ENCODE measurements around the gene LMNA. TPM values are rescaled to one million over a fixed set of nuclear protein-coding genes. Genes with fewer than 3 reads are reported as not detected.

The LMNA gene
- total RNA-seq, 1 experiment from 2014 or later, result 112 TPM

- H3K36me3 Mint-ChIP-seq (ENCODE audit: insufficient read depth, unreplicated experiment), result no peaks in the 10 kb centered on the region
- H3K4me1 Mint-ChIP-seq (ENCODE audit: low read depth, unreplicated experiment), result peaks cover 9% of the 10 kb centered on the region
- no peaks in the 10 kb centered on the region for H3K4me1 ChIP-seq
- intact Hi-C loops (cut with micrococcal nuclease; ENCODE audit: unreplicated experiment), result no loop called here
- no peaks in the 10 kb centered on the region for H3K36me3 ChIP-seq (ENCODE audit: control insufficient read depth, insufficient read depth, low read length)
- H3K27ac Mint-ChIP-seq (ENCODE audit: unreplicated experiment), result no peak overlapping the region
- BruUV-seq (replicated peaks), result no TSS peak
- no peaks in the 10 kb centered on the region for H3K9me3 Mint-ChIP-seq (ENCODE audit: unreplicated experiment)
- no peak for DNase-seq
- ChIA-PET CTCF (no interaction called here), POLR2A (no interaction called here)
- no peak overlapping the region for H3K4me3 Mint-ChIP-seq (ENCODE audit: unreplicated experiment)
- TF ChIP-seq, protein P1, sequence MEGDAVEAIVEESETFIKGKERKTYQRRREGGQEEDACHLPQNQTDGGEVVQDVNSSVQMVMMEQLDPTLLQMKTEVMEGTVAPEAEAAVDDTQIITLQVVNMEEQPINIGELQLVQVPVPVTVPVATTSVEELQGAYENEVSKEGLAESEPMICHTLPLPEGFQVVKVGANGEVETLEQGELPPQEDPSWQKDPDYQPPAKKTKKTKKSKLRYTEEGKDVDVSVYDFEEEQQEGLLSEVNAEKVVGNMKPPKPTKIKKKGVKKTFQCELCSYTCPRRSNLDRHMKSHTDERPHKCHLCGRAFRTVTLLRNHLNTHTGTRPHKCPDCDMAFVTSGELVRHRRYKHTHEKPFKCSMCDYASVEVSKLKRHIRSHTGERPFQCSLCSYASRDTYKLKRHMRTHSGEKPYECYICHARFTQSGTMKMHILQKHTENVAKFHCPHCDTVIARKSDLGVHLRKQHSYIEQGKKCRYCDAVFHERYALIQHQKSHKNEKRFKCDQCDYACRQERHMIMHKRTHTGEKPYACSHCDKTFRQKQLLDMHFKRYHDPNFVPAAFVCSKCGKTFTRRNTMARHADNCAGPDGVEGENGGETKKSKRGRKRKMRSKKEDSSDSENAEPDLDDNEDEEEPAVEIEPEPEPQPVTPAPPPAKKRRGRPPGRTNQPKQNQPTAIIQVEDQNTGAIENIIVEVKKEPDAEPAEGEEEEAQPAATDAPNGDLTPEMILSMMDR (IDR thresholded peaks at IDR 0.05; ENCODE audit: insufficient read depth in 1 of 2, low read depth in 1 of 2, low read length in 1 of 2, severe bottlenecking in 1 of 2, unreplicated experiment in 1 of 2), result no peak
- no peaks in the 10 kb centered on the region for H3K9me3 ChIP-seq
- H3K4me3 ChIP-seq (ENCODE audit: low read depth, low read length), result no peak overlapping the region
- no peaks in the 10 kb centered on the region for H3K27me3 Mint-ChIP-seq (ENCODE audit: insufficient read depth, unreplicated experiment)
- H3K27me3 ChIP-seq (replicated peaks; ENCODE audit: control insufficient read depth, insufficient read depth, low read length), result no peaks in the 10 kb centered on the region
Observed at GRCh38 chr1:156152628-156153027, 38.1 kb downstream of the LMNA start.

DNA sequence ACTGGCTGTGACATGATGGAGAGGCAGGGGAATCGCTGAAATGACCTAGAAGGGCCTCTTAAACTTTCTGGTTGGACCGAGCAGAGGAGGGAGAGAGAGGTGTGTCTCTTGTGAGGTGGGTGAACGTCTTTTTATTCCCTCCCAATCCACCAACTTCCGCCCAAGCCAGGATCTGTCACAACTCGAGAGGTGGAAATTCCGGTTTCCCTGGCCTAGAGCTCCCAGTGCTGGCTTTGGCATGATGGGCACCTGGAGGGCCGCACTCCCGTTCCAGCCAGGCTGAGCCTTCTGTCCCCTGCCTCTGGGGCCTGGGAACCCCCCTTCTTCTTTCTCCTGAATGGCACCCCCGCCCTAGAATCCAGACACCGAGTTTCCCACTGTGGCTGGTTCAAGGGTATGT, 38.9 kb downstream of the LMNA start, which contains the start of gene SEMA4A:
Gene SEMA4A (plus strand): TSS at position 224 of the 400 bp plus-strand sequence. CDS start 994 bp downstream, outside the sequence.
- H3K4me3 Mint-ChIP-seq (ENCODE audit: unreplicated experiment), result no peak within 1 kb of the TSS
- intact Hi-C loops (cut with micrococcal nuclease; ENCODE audit: unreplicated experiment), result no loop called here
- no peaks in the 10 kb centered on the region for H3K27me3 ChIP-seq (replicated peaks; ENCODE audit: control insufficient read depth, insufficient read depth, low read length)
- CTCF ChIA-PET, result interaction anchor here (1.4 kb wide), 1 partner anchor 71 kb away, joined by 5 read pairs; no protein-coding TSS in a partner anchor
- no peak within 1 kb of the TSS for H3K4me3 ChIP-seq (ENCODE audit: low read depth, low read length)
- H3K27me3 Mint-ChIP-seq (ENCODE audit: insufficient read depth, unreplicated experiment), result no peaks in the 10 kb centered on the region
- no peaks in the 10 kb centered on the region for H3K36me3 ChIP-seq (ENCODE audit: control insufficient read depth, insufficient read depth, low read length)
- no peaks in the 10 kb centered on the region for H3K9me3 Mint-ChIP-seq (ENCODE audit: unreplicated experiment)
- H3K36me3 Mint-ChIP-seq (ENCODE audit: insufficient read depth, unreplicated experiment), result no peaks in the 10 kb centered on the region
- BruUV-seq (replicated peaks), result no TSS peak
- TF ChIP-seq, protein P1 (IDR thresholded peaks at IDR 0.05; ENCODE audit: insufficient read depth in 1 of 2, low read depth in 1 of 2, low read length in 1 of 2, severe bottlenecking in 1 of 2, unreplicated experiment in 1 of 2), result no peak
- peak within 1 kb of the TSS; percentile 36 for H3K27ac Mint-ChIP-seq (ENCODE audit: unreplicated experiment)
- no peaks in the 10 kb centered on the region for H3K4me1 ChIP-seq
- POLR2A ChIA-PET, result no interaction called here
- H3K9me3 ChIP-seq, result no peaks in the 10 kb centered on the region
- H3K4me1 Mint-ChIP-seq (ENCODE audit: low read depth, unreplicated experiment), result peaks cover 9% of the 10 kb centered on the region
- DNase-seq, result no peak

DNA sequence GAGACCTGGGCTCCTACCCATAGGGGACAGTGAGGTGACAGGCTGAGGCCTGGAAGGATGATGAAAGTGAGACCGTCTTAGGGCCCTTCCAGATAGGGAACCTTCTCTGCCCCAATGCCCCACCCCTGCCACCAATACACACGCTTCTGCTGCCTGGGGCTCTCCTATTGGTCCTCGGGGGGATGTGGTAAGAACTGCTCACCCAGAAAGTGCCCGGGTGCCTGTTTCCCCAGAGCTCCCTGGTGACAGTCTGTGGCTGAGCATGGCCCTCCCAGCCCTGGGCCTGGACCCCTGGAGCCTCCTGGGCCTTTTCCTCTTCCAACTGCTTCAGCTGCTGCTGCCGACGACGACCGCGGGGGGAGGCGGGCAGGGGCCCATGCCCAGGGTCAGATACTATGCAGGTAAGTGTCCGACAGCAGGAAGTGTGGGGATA, 39.8 kb downstream of the LMNA start:
- Histone ChIP-seq H3K36me3 (ENCODE audit: control insufficient read depth, insufficient read depth, low read length) (no peaks in the 10 kb centered on the region), H3K4me1 (no peaks in the 10 kb centered on the region), H3K9me3 (no peaks in the 10 kb centered on the region), H3K4me3 (ENCODE audit: low read depth, low read length) (no peak overlapping the region), H3K27me3 (replicated peaks; ENCODE audit: control insufficient read depth, insufficient read depth, low read length) (no peaks in the 10 kb centered on the region)
- no peaks in the 10 kb centered on the region for H3K9me3 Mint-ChIP-seq (ENCODE audit: unreplicated experiment)
- H3K4me3 Mint-ChIP-seq (ENCODE audit: unreplicated experiment), result no peak overlapping the region
- H3K27ac Mint-ChIP-seq (ENCODE audit: unreplicated experiment), result peak overlapping the region; percentile 36
- intact Hi-C loops (cut with micrococcal nuclease; ENCODE audit: unreplicated experiment), result no loop called here
- no TSS peak for BruUV-seq (replicated peaks)
- peaks cover 9% of the 10 kb centered on the region for H3K4me1 Mint-ChIP-seq (ENCODE audit: low read depth, unreplicated experiment)
- ChIA-PET POLR2A (no interaction called here), CTCF (interaction anchor here (0.6 to 1.4 kb wide), 3 partner anchors 39 to 286 kb away, joined by 4 to 5 read pairs (median 5); partner anchors contain the start of gene SLC25A44)
- H3K36me3 Mint-ChIP-seq (ENCODE audit: insufficient read depth, unreplicated experiment), result no peaks in the 10 kb centered on the region
- no peak for DNase-seq
- H3K27me3 Mint-ChIP-seq (ENCODE audit: insufficient read depth, unreplicated experiment), result no peaks in the 10 kb centered on the region
- TF ChIP-seq, protein P1 (IDR thresholded peaks at IDR 0.05; ENCODE audit: insufficient read depth in 1 of 2, low read depth in 1 of 2, low read length in 1 of 2, severe bottlenecking in 1 of 2, unreplicated experiment in 1 of 2), result no peak
